ENCODE results near the gene TMEM62.

The TMEM62 gene

DNA sequence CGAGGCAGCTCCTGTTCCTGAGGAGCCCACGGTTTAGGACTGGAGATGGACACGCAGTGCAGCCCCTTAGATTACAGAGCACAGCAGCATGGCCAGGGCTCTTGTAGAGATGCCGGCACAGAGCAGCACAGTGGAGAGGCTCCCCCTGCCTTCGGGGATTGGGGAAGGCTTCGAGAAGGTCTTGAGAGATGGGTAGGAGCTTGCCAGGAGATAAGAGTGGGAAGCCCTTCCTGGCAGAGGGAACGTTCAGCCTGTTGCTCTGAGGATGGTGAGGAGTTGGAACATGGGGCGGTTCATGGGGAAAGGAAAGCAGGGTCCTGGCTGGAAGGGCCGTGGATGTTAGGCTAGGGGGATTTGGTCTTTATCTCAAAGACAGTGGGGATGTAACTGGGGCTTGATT is 77.4 kb downstream of the TMEM62 start:
- TF ChIP-seq, protein P1, sequence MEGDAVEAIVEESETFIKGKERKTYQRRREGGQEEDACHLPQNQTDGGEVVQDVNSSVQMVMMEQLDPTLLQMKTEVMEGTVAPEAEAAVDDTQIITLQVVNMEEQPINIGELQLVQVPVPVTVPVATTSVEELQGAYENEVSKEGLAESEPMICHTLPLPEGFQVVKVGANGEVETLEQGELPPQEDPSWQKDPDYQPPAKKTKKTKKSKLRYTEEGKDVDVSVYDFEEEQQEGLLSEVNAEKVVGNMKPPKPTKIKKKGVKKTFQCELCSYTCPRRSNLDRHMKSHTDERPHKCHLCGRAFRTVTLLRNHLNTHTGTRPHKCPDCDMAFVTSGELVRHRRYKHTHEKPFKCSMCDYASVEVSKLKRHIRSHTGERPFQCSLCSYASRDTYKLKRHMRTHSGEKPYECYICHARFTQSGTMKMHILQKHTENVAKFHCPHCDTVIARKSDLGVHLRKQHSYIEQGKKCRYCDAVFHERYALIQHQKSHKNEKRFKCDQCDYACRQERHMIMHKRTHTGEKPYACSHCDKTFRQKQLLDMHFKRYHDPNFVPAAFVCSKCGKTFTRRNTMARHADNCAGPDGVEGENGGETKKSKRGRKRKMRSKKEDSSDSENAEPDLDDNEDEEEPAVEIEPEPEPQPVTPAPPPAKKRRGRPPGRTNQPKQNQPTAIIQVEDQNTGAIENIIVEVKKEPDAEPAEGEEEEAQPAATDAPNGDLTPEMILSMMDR (IDR thresholded peaks at IDR 0.05; ENCODE audit: borderline replicate concordance, insufficient read depth, low read depth, low read length), result no peak
- H3K4me3 ChIP-seq (ENCODE audit: low read depth, low read length), result no peak overlapping the region

DNA sequence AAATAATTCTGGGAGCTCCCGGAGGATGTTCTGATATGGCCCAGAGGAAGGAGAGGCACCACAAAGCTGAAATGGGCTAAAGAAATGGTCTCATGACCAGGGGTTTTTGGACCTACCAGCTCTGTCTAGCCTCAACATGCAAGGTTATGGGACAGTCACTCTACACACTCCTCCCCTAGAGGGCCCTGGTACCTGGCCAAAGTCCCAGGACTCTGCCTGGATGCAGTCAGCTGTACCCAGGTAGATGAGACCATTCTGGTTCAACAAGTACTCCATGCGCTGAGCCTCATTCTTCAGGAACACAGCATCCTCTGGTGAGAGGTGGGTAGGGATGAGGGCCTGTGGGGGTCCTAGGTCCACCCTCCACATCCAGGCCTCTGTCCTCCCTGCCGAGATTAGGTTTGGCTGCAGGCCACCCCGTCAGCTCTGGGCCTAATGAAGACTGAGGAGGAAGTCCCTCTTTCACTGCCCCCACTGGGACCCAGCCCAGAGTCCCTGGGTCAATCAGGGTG is 77.9 kb downstream of the TMEM62 start:
- no peak overlapping the region for H3K4me3 ChIP-seq (ENCODE audit: low read depth, low read length)
- TF ChIP-seq, protein P1 (IDR thresholded peaks at IDR 0.05; ENCODE audit: borderline replicate concordance, insufficient read depth, low read depth, low read length), result no peak

DNA sequence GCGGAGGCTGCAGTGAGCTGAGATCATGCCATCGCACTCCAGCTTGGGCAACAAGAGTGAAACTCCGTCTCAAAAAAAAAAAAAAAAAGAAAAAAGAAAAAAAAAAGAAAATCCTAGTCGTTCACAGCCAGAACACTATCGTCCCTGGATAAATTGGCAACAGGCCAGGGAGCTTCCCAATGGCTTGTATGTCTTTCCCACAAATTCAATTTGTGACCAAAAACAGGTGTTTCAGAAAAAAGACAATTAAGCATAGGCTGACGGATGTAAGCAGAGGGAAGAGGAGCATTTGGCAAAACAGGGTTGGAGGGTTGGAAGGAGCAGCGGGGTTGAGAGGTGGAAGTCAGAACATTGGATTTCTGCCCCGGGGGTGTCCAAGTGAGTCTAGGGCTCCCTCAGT is 78.9 kb downstream of the TMEM62 start:
- H3K4me3 ChIP-seq (ENCODE audit: low read depth, low read length), result no peak overlapping the region
- TF ChIP-seq, protein P1 (IDR thresholded peaks at IDR 0.05; ENCODE audit: borderline replicate concordance, insufficient read depth, low read depth, low read length), result no peak

DNA sequence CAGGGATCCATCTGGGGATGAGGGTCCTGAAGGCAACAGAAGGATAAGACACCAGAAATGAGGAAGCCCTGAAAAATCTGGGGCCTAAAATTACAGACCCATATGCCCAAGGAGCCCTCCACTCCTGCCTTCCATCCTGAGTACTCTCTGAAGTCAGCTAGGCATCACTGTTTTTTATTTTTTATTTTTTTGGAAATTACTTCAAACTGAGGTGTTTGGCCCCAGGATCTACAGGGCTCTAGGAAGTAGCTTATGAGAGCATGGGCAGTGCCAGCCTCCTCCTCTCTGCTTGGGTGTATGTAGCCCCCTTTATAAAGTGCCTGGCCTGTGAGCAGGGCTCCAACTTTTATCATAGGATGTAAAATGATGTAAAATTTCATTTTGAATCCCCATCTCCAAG is 79.6 kb downstream of the TMEM62 start:
- TF ChIP-seq, protein P1 (IDR thresholded peaks at IDR 0.05; ENCODE audit: borderline replicate concordance, insufficient read depth, low read depth, low read length), result no peak
- no peak overlapping the region for H3K4me3 ChIP-seq (ENCODE audit: low read depth, low read length)

DNA sequence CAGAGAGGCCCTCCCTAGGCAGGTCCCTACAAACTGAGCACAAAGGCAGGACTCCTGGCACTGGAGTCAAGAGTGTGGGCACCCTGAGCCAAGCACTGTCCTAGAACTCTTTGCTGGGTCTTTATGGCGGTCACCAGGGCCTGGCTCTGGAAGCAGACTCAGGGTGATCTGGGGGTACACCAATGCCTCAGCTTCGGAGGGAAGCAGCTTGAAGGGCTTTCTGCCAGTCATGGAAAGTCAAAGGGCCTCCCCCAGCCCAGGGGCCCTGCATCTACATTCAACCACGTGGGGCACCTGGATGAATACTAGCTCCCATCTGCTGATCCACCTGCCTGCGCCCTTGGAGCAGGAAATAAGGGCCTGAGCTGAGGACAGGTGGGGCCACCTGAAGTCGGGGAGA is 80.1 kb downstream of the TMEM62 start:
- no peak overlapping the region for H3K4me3 ChIP-seq (ENCODE audit: low read depth, low read length)
- TF ChIP-seq, protein P1 (IDR thresholded peaks at IDR 0.05; ENCODE audit: borderline replicate concordance, insufficient read depth, low read depth, low read length), result no peak

DNA sequence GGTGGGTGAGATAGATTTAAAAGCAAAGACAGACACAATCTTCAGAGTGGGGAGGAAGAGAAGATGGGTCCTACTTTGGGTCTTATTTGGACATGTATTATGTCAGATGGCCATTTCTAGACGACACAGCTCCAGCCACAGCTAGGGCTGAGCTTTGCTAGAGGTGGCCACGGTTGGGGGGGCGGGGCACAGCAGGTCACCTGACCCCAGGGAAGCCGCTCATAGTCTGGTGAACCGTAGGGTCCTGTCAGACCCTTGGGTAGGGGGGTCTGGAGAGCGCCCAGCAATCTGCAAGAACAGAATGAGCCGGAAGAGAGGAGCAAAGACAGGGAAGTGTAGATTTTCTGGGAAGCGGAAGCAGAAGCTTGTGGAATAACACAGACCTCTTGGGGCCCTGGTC is 80.8 kb downstream of the TMEM62 start:
- TF ChIP-seq, protein P1 (IDR thresholded peaks at IDR 0.05; ENCODE audit: borderline replicate concordance, insufficient read depth, low read depth, low read length), result no peak

DNA sequence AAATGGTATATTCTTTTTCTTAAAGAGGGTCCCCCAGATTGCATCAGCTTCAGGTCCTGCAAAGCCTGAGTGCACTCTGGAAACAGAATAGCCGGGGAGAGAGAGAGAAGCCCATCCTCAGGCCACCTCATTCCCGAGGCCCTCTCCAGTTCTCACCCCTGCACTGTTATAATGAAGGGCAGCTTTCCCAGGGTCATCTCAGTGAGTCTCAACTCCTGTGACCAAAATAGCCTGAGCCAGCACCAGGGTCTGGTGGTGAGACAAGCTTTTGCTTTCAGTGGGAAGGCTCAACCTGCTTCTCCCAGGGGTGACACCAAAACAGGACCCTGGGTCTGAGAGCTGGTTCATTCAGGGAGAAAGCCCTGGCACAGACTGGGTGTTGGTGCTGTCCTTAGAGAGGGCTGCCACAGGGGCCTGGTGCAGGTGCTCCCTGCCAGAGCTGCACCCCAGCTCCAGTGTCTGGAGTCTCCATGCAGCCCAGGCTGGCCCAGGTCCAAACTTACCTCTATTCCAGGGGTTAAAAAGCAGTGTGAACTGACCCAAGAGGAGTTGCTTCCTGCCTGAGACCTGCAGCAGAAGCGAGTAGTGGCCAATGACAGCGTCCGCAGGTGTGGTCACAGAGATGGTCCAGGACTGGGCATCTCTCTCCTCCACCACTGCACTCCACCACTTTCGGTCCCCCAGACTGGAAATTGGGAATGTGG is 81.4 kb downstream of the TMEM62 start:
- H3K4me3 ChIP-seq (ENCODE audit: low read depth, low read length), result no peak overlapping the region
- TF ChIP-seq, protein P1 (IDR thresholded peaks at IDR 0.05; ENCODE audit: borderline replicate concordance, insufficient read depth, low read depth, low read length), result no peak

More for the DNA sequence above, 80.8 kb downstream of the TMEM62 start:
- no peak overlapping the region for H3K4me3 ChIP-seq (ENCODE audit: low read depth, low read length)

Data from GM12875 (cell line).